Kidney epithelial cell (primary cell): ENCODE results near the gene EFNA4. TPM values are rescaled to one million over a fixed set of nuclear protein-coding genes. Genes with fewer than 3 reads are reported as not detected.

Source experiments
- DNase-seq: peaks from one replicate; pipeline ENCODE4 v3.0.0-alpha.2; 2010; ENCODE audit warnings: low read depth
- H3K27me3 ChIP-seq: 2 replicates; pipeline ENCODE4 v1.6.0; 2011; ENCODE audit warnings: low read length; ENCODE audit not compliant: control insufficient read depth, insufficient read depth
- H3K36me3 ChIP-seq: 2 replicates; pipeline ENCODE4 v1.5.1; 2011; ENCODE audit warnings: low read length; ENCODE audit not compliant: control insufficient read depth, insufficient read depth
- H3K4me3 ChIP-seq: 2 replicates; pipeline ENCODE4 v1.5.1; 2011; ENCODE audit warnings: low read depth, mild to moderate bottlenecking, control low read depth, low read length
- total RNA-seq: library from RNA; depleted of rRNA; stranded (reverse); fragments of >200 nt; gene quantifications from 2 replicates; pipeline ENCODE4 v1.2.3, GENCODE V29; 2015
- TF ChIP-seq, protein P1 (sequence below): IDR thresholded peaks from 2 replicates; pipeline ENCODE4 v1.5.1; 2011; ENCODE audit warnings: mild to moderate bottlenecking, moderate library complexity, low read length, control low read depth, inconsistent platforms; ENCODE audit not compliant: insufficient read depth, poor library complexity, severe bottlenecking

EFNA4 gene
- total RNA-seq, 1 donor from 2014 or later, result 16.8 TPM

DNA sequence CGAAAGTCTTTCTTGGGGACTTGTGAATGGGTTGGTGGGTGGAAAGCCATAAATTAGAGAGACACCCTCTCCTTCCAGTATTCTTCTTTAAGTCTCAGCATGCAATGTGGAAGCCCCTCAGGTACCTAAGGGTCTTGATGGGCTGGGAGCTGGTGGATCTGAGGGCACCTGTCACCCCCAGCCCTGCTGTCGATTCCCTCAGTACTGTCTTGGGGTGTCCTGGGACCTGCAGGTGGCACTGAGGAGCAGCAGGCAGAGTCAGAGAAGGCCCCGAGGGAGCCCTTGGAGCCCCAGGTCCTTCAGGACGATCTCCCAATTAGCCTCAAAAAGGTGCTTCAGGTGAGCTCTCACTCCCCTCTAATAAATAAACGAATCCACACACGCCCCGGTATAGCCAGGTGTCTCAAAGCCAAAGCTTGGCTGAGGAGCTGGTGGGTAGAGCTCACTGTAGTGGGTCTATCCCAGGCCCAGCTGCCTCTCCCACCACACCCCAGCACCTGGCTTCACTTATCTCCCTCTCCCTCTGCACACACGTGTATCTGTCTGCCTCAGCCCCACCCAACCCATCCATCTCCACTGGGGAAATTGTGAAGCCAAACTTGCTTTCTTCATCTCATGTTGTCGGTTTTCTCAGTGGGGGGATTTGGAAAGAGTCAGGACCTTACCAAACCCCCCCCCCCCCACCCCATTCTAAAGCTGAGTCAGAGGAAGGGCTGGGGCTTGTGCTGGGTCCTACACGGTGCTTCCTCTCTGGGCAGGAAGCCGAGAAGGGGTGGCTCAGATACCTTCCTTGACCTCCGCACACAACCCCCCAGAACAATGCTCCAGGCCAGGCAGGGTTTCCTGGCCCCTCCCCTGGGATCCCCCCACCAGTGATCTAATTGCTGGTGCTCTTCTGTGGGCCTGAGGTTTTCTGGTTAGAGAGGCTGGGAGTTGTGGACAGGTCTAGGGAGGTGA, 10.8 kb upstream of the EFNA4 start:
- TF ChIP-seq, protein P1, sequence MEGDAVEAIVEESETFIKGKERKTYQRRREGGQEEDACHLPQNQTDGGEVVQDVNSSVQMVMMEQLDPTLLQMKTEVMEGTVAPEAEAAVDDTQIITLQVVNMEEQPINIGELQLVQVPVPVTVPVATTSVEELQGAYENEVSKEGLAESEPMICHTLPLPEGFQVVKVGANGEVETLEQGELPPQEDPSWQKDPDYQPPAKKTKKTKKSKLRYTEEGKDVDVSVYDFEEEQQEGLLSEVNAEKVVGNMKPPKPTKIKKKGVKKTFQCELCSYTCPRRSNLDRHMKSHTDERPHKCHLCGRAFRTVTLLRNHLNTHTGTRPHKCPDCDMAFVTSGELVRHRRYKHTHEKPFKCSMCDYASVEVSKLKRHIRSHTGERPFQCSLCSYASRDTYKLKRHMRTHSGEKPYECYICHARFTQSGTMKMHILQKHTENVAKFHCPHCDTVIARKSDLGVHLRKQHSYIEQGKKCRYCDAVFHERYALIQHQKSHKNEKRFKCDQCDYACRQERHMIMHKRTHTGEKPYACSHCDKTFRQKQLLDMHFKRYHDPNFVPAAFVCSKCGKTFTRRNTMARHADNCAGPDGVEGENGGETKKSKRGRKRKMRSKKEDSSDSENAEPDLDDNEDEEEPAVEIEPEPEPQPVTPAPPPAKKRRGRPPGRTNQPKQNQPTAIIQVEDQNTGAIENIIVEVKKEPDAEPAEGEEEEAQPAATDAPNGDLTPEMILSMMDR, result peak; percentile 61
- peak overlapping the region; percentile 72 for H3K4me3 ChIP-seq
- no peaks in the 10 kb centered on the region for H3K27me3 ChIP-seq
- DNase-seq, result no peak
- peaks cover 3% of the 10 kb centered on the region for H3K36me3 ChIP-seq

DNA sequence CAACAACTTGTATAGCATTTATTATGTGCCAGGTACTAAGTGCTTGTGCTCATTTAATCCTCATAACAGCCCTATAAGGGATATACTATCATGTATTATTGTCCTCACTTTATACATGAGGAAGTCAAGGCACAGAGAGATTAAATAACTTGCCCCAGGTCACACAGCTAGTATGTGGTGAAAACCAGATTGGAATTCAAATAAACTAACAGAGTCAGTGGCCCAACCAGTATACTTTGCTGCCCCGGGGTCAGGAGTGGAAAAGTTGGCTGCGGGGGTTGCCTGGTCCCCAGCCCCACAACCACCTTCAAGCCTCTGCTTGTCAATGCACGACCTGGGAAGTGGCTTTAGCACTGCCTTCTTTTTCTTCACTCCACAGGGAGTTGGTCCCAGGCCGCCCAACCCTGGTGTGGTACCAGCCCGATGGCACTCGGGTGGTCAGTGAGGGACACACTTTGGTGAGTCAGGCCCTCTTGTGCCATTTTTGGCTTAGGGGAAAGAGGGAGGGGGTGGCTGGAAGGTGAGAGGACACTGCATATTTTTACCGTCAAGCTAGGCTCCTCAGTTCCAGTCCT, 9.9 kb upstream of the EFNA4 start:
- TF ChIP-seq, protein P1, result no peak
- H3K4me3 ChIP-seq, result no peak overlapping the region
- no peaks in the 10 kb centered on the region for H3K27me3 ChIP-seq
- peaks cover 3% of the 10 kb centered on the region for H3K36me3 ChIP-seq
- DNase-seq, result no peak

DNA sequence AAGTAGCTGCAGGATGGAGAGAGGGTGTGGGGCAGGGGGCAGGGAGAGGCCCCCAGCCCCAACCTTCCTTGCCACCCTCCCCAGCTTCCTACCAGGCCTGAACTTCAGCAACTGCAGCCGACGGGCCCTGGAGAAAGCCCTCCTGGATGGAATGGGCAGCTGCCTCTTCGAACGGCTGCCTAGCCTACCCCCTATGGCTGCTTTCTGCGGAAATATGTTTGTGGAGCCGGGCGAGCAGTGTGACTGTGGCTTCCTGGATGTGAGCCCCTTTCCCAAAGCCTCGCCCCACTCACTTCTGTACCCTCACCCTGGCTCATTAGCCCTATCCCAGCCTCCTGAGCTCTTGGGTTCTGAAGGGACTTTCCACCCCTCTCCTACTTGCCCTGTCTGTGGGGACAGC, 6.4 kb upstream of the EFNA4 start:
- TF ChIP-seq, protein P1, result no peak
- no peak for DNase-seq
- H3K27me3 ChIP-seq, result no peaks in the 10 kb centered on the region
- no peak overlapping the region for H3K4me3 ChIP-seq
- peaks cover 3% of the 10 kb centered on the region for H3K36me3 ChIP-seq

DNA sequence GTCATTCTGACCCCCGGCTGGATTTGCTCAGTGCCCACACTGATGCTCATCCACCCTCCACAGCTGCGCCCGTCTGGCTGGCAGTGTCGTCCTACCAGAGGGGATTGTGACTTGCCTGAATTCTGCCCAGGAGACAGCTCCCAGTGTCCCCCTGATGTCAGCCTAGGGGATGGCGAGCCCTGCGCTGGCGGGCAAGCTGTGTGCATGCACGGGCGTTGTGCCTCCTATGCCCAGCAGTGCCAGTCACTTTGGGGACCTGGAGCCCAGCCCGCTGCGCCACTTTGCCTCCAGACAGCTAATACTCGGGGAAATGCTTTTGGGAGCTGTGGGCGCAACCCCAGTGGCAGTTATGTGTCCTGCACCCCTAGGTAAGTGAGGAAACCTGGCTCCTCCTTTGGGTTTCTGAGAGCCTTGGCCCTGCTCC, 5.7 kb upstream of the EFNA4 start:
- Histone ChIP-seq H3K4me3 (no peak overlapping the region), H3K27me3 (no peaks in the 10 kb centered on the region), H3K36me3 (peaks cover 3% of the 10 kb centered on the region)
- no peak for DNase-seq
- TF ChIP-seq, protein P1, result no peak

DNA sequence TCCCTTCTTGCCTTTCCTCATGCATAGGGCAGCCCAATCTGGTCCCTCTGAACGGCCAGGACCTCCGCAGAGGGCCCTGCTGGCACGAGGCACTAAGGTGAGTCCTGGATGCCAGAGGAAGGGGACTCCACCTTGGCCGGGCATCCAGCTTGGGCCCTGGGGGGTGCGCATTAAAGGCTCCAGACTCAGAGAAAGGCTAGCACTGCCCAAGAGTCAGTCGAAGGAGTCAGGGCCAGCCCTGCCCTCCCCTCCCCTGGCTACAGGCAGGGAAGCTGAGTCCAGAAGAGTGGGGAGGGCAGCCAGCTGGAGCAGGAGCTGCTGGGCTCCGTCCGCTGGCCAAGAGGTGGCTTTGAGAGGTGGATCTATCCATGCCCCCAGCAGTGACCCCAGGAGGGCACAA, 2.8 kb upstream of the EFNA4 start:
- TF ChIP-seq, protein P1, result no peak
- Histone ChIP-seq H3K36me3 (peaks cover 3% of the 10 kb centered on the region), H3K27me3 (no peaks in the 10 kb centered on the region), H3K4me3 (no peak overlapping the region)
- no peak for DNase-seq
